ENCODE results near the gene MRFAP1L1. TPM values are rescaled to one million over a fixed set of nuclear protein-coding genes. Genes with fewer than 3 reads are reported as not detected.

MRFAP1L1 gene
- total and polyA plus RNA-seq, 2 donors (not counting 3 experiments of a cell fraction or from before 2014, with no cell fraction given), result 28.7 to 42.0 TPM

DNA sequence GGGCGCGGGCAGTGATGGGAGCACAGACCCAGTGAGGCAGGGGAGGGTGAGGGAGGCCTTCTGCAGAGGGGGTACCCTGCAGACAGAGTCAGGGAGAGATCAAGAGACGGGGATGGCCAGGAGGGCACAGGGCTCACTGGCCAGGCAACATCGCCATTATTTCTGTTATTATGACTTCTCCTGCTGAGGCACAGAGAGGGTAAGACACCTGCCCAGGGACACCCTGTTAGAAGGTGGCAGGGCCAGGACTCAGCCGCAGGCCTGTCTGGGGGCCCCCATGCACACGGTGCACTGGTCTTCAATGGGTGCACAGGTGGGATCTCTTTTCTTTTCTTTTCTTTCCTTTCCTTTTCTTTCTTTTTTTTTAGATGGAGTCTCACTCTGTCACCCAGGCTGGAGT is 22.1 kb upstream of the MRFAP1L1 start:
- no peaks in the 10 kb centered on the region for H3K79me2 ChIP-seq (ENCODE audit: control insufficient read depth, insufficient read depth, low read length)
- no peak overlapping the region for H3K4me3 ChIP-seq (replicated peaks in 1 of 3; ENCODE audit: insufficient read depth in 1 of 3, low read depth in 1 of 3, low read length in 3 of 3)
- H3K9me3 ChIP-seq (replicated peaks; ENCODE audit: control insufficient read depth, insufficient read depth, low read length), result no peaks in the 10 kb centered on the region
- H3K9me1 ChIP-seq (replicated peaks; ENCODE audit: control insufficient read depth, extremely low read depth, insufficient read depth, low read length), result no peaks in the 10 kb centered on the region
- H3K4me1 ChIP-seq (ENCODE audit: control insufficient read depth, extremely low read depth, insufficient read depth, low read length), result peaks cover 3% of the 10 kb centered on the region
- no peak for DNase-seq (ENCODE audit: low read depth, low spot score)
- no peak overlapping the region for H3K27ac ChIP-seq (ENCODE audit: insufficient read depth, low read depth, low read length)
- H4K20me1 ChIP-seq (replicated peaks; ENCODE audit: control insufficient read depth, extremely low read depth, insufficient read depth, low read length), result no peaks in the 10 kb centered on the region
- no peaks in the 10 kb centered on the region for H3K36me3 ChIP-seq (ENCODE audit: control insufficient read depth in 2 of 2, extremely low read depth in 1 of 2, insufficient read depth in 2 of 2, low read length in 2 of 2)
- POLR2A ChIA-PET, result no interaction called here
- no peak overlapping the region for H3K9ac ChIP-seq (replicated peaks; ENCODE audit: extremely low read depth, insufficient read depth, low read length)
- no peak overlapping the region for H3K4me2 ChIP-seq (ENCODE audit: insufficient read depth, low read length)
- no peak overlapping the region for H2AFZ ChIP-seq (ENCODE audit: low read depth, low read length)
- no TSS peak for BruUV-seq (replicated peaks)
- no peaks in the 10 kb centered on the region for H3K27me3 ChIP-seq (ENCODE audit: control insufficient read depth in 2 of 2, insufficient read depth in 2 of 2, low read length in 2 of 2)
- dilution Hi-C loops (cut with MboI; ENCODE audit: extremely low pct_ligation_motif_present, low sequenced_read_pairs) (no loop called here), intact Hi-C loops (cut with micrococcal nuclease) (no loop called here)
- no peak for FAIRE-seq
- no peak for TF ChIP-seq EZH2 (IDR thresholded peaks at IDR 0.05; ENCODE audit: borderline replicate concordance, low read depth, low read length, severe bottlenecking)
- no peak for TF ChIP-seq POLR2A (IDR thresholded peaks at IDR 0.05; ENCODE audit: low read depth, low read length)
- no peak for TF ChIP-seq GATA2 (IDR thresholded peaks at IDR 0.05; ENCODE audit: insufficient read depth, insufficient read length, low read depth, low read length)
- TF ChIP-seq JUN (IDR thresholded peaks at IDR 0.05; ENCODE audit: borderline replicate concordance, insufficient read depth, insufficient read length, low read depth), result no peak
- TF ChIP-seq MYC (IDR thresholded peaks at IDR 0.05; ENCODE audit: low read depth, low read length), result no peak
- TF ChIP-seq CTCF (IDR thresholded peaks at IDR 0.05; ENCODE audit: extremely low read depth in 1 of 2, insufficient read depth in 1 of 2, low read depth in 1 of 2, low read length in 2 of 2), result no peak
- no peak for TF ChIP-seq FOS (IDR thresholded peaks at IDR 0.05; ENCODE audit: borderline replicate concordance, insufficient read depth, low read length)
- CTCF ChIA-PET, result interaction anchor here (1.2 to 1.3 kb wide), 2 partner anchors 11 to 142 kb away, joined by 6 to 11 read pairs; no protein-coding TSS in a partner anchor

Data from endothelial cell of umbilical vein (primary cell).